Activated T-helper 9 cell treated with anti-CD3 and anti-CD28 coated beads, Interleukin-2, amount 50 U/mL, for 16 hours (primary cell): ENCODE results near the gene PTPRS.
"Not testable (repeated sequence)": the region's sequence is repeated elsewhere in the genome, so short reads cannot be mapped to it uniquely, and the experiment has no call there.

Source experiments
- DNase-seq: peaks from one replicate; pipeline ENCODE4 v3.0.0-alpha.2; 2020; ENCODE audit warnings: low read depth

Gene PTPRS

DNA sequence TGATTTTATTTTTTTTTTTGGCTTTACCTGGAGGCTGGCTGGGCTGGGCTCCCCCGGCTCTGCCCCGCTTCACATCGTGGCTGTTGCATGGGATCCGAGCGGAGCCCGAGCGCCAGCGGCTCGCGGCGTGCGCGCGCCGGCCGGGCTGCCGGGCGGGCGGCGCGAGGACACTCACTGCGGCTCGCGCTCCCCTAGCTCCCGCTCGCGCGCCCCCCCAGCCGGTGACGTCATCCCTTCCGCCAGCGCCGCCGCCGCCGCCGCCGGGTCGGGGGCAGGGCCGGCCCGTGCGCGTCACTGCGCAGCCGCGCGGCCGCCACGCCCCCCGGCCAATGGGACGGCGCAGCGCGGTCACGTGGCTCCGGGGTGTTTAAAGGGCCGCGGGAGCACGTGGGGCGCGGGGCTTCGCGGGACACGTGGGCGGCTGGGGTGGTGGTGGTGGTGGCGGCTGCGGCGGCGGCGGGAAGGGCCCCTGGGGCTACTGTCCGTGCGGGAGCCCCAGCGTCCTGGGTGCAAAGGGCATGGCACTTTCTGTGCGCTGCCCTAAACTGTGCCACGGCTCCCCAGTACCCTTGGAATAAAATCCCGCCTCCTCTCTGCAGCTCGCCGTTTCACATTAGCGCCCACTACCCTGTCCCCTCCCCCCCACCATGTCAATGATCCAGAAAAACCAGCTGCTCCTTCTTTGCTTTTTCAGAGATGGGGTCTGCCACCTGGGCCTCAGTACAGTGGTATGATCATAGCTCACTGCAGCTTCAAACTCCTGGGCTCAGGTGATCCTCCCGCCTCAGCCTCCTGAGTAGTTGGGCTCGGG lies at the start of gene PTPRS:
Gene PTPRS, minus strand, starts transcription at position 176 of the 811 bp plus-strand sequence. CDS start 54,672 bp downstream, outside the sequence.
- peak; percentile 31 for DNase-seq

DNA sequence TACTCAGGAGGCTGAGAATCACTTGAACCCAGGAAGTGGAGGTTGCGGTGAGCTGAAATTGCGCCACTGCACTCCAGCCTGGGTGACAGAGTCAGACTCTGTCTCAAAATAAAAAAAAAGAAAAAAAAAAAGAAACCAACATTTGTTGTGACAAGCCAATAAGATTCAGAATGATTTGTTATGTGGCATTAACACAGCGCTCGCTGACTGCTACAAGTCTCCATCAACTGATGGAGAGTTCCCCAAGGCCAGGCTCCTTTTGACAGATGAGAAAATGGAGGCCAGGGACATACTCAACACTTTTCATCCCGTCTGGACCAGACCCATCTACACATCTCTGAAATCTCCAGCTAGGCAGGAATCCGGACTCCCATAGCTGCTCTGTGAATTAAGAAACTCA lies 48.7 kb upstream of the PTPRS start:
- DNase-seq = no peak

DNA sequence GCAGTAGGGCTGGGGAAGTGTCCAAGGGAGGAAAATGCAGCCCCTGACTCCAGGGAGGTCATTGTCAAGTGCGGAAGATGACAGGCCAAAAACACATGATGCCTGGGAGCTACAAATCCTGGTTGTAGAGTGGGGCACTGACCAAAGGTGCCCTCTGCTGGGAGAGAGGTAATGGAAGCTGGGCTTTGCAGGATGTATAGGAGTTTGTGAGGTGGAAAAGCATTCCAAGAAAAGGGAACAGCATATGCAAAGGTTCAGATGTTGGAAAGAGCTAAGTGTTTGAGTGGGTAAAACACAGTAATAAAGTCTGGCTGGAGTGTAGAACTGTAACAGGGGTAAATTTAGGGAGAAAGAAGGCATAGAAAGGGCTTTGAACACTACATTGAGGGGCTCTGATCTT lies 46.9 kb upstream of the PTPRS start:
- DNase-seq = no peak

DNA sequence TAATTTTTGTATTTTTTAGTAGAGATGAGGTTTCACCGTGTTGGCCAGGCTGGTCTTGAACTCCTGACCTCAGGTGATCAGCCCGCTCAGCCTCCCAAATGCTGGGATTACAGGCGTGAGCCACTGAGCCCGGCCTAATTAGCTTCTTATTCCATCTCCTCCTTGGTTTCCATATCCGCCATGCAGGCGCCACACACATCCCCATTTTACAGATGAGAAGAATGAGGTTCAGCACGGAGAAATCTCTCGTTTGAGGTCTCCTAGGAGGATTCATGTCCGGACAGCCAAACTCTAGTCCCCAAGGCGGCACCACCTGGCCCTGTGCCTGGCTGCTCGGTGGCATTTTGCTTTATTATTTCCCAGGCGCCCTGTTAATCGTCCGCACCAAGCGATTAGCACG lies 46.2 kb upstream of the PTPRS start:
- no peak for DNase-seq

DNA sequence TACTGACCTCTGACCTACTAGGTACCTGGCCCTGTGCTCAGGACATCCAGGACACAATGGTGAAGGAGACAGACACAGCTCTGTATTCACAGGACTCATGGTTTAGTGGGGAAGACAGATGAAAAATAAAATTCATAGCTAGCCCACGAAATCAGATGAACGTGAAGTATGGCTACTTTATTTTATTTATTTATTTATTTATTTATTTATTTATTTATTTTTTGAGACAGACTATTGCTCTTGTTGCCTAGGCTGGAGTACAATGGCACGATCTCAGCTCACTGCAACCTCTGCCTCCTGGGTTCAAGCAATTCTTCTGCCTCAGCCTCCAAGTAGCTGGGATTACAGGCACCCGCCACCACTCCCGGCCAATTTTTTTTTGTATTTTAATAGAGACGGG lies 40.6 kb upstream of the PTPRS start:
- not testable (repeated sequence) for DNase-seq

DNA sequence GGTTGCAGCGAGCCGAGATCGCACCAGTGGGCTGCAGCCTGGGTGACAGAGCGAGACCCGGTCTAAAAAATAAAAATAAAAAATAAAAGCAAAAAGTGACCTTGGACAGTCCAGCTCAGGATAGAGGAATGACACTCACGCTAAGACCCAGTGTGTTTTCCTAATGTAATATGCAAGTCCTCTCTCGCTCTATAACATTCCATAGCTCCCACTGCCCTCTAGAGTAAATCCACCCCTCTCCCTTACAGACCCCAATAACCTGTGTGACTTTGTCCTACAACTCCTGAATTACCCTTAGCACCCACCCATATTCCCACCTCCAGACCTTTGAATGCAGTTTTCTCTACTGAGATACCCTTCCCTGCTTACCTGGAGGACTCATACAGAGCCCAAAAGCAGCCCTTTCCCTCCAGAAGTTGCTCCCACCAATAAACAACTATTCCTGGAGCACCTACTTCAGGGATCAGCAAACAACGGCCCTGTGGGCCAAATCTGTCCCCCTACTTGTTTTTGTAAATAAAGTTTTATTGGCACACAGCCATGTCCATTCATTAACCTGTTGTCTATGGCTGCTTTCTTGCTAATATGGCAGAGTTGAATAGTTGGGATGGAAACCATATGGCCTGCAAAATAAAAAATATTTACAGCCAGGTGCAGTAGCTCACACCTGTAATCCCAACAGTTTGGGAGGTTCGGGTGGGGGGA lies 39.8 kb upstream of the PTPRS start:
- no peak for DNase-seq

DNA sequence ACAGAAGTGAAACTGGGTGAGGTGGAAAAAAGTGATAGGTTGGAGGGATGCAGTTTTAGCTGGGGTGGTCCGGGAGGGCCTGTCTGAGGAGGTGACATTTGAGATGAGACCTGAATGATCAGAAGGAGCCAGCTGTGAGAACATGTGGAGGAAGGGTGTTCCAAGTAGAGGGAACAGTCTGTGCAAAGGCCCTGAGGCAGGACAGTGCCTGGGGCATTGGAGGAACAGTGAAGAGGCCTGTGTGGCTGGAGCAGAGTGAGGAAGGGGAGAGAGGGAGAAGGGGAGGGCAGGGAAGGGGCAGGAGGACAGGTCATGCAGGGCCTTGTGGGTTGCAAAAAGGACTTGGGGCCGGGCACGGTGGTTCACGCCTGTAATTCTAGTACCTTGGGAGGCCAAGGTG lies 36.3 kb upstream of the PTPRS start:
- no peak for DNase-seq

DNA sequence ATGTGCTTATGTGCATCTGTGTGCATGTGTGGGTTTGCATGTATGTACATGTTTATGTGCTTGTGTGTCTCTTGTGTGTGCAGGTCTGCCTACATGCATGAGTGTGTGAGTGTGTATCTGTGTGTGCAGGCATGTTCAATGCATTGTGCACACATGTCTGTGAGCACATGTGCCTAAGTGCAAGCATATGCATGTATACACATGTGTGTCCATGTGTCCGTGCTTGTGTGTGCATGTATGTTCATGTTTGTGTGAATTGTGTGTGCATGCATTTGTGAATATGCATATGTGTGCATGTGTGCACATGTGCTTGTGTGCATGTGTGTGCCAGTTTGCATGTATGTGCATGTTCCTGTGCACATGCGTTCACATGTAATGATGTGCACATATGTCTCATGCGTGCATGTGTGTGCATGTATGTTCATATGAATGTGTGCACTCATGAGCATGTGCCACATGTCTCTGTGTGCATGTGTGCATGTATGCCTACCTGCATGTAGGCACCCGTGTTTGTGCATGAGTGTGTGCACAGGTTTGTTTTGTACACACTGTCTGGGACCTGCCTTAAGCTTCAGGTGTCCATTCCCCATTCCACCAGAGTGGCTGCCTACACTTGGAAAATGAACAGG lies 32.1 kb upstream of the PTPRS start:
- no peak for DNase-seq

DNA sequence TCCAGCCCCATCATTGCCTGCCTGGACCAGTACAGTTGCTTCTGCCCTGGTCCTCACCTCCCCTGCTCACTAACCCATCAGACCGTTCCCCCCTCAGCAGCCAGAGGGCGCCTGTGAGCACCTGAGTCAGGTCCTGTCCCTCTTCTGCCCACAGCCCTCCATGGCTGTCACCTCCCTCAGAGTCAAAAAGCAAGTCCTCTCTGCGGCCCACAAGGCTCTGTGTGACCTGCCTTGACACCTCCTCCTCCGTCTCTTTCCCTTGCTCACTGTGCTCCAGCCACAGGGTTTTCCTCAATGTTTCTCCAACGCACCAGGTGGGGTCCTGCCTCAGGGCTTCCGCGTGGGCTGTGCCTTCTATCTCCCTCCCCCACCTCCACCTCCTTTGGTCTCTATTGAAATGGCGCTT lies 29.4 kb upstream of the PTPRS start:
- peak; percentile 5 for DNase-seq

DNA sequence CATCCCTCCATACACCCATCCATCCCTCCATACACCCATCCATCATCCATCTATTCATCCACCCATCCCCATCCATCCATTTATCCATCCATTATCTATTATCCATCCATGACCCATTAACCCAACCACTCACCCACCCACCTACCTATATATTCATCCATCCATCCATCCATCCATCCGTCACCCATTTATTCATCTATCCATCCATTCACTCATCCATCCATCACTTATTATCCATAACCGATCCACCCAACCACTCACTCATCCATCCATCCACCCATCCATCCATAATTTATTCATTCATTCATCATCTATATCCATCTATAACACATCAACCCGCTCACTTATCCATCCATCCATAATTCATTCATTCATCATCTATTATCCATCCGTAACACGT lies 28.7 kb upstream of the PTPRS start:
- DNase-seq = no peak

DNA sequence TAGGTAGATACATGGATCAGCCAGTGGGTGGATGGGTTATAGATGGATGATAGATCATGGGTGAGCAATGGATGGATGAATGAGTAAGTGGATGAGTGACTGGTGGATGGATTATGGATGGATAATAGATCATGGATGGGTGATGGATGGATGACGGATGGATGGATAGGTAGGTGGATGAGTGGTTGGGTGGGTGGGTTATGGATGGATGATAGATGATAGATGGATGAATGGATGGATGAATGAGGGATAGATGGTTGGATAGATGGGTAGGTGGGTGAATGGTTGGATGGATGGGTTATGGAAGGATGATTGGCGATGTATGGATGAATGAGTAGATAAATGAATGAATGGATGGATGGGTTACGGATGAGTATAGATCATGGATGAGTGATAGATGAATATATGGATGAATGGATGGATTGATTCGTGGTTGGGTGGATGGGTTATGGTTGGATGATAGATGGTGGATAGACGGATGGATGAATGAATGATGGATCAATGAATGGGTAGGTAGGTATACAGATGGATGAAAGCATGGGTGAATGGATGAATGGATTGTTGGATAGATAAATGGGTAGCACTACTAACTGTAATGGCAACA lies 27.0 kb upstream of the PTPRS start:
- no peak for DNase-seq

DNA sequence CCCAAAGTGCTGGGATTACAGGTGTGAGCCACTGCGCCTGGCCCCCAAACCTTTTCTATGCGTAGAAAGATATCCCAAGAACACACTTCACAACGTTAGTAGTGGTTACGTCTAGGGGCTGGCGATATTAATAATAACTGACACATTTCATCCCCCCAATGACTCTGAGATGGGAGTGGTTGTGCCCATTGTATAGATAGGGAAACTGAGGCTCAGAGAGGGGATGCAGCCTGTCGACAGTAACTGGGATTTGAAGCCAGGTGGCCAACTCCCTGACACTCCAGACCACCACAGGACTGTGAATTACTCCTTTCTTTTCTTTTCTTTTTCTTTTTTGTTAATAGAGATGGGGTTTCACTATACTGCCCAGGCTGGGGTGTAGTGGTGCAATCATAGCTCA lies 25.3 kb upstream of the PTPRS start:
- no peak for DNase-seq

DNA sequence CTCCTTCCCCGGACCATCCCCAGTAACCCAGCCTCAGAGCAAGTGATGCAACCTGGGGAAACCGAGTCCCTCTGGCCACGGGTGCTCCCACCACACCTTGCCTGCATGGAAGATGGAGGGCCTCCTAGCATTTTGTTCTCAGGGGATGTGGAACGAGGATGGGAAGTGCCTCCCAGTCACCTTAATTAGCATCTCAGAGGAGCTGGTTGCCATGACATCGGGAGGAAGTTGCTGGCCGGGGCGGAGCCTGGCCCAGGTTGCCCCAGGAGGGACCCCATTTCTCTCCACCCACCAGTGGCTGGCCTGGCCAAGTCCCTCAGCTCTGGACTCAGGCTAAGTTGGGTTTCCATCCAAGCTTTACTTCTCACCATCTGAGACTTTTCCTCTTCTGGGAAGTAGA lies 24.1 kb upstream of the PTPRS start:
- no peak for DNase-seq

DNA sequence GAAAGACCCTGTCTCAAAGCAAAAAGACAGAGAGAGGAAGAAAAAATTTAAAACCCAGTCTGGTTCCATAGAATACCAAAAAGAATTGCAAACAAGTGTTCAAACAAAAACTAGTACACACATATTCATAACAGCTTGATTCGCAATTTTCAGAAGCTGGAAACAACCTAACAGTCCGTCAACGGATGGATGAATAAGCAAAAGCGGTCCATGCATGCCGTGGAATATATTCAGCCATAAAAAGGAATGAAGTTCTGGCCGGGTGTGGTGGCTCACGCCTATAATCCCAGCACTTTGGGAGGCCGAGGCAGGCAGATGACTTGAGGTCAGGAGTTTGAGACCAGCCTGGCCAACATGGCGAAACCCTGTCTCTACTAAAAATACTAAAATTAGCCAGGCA lies 21.2 kb upstream of the PTPRS start:
- DNase-seq = not testable (repeated sequence)

DNA sequence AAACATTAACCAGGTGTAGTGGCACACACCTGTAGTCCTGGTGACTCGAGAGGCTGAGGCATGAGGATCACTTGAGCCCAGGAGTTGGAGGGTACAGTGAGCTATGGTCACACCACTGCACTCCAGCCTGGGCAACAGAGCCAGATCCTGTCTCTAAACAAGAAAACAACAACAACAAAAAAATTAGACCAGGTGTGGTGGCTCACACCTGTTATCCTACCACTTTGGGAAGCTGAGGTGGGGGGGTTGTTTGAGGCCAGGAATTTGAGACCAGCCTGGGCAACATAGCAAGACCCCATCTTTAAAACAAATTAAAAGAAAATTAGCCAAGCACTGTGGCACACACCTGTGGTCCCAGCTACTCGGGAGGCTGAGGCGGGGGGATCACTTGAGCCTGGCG lies 20.8 kb upstream of the PTPRS start:
- DNase-seq = no peak

DNA sequence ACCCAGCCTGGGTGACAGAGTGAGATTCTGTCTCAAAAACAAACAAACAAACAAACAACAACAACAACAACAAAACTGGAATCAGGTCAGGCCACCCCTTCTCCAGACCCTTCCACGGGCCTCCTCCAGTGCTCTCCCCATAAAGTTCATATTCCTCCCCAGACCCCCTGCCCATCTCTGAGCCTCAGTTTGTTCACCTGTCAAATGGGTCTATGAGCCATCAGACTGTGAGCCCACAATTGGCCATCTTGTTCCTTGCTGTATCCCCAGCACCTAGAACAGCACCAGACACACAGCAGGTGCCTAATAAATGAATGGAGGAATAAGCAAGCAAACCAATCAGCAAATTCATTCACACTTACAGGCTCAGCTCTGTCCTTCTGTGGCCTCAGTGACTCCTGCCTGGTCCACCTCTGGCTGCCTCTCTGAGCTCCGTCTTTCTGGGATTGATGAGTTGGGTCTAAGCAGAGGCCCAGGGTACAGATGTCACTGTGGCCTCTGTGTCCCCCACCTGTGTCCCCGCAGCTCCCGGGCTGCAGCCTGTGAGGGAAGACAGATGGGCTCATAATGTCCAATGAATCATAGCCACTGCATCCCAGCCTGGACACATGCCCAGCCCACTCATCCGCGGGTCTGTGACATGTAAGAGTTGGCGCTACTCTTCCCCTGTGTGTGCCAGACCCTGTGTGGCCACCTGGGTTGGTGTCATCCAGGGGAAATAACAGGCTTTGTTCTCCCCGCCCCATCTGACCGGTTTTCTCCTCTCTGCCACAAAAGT lies 19.6 kb upstream of the PTPRS start:
- no peak for DNase-seq

DNA sequence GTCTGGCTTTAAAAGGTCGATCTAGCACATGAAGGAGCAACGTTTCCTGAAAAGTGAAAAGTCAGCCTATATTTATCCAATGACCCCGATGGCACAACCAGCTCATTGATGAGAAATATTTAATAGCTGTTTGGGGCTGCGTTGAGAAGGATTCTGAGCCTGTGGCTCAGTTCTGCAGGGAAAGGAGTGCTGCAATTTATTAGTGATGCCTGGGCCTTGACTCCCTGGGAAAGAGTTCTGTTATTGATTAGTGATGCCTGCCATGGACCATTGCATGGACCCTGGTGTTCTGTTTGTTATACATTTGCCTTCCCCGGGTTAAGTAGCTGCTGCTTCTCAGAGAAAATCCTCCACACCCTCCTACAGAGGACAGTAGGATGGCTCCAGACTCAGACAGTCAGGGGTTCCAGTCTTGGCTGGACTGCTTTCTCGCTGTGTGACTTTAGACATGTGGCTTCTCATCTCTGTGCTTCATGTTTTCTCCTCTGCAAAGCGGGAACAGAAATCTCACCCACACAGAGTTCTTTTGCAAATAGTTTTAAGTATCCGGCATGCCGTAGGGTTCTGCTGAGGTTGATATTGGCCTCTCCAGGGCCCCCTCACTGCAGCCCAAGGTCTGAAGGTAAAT lies 17.7 kb upstream of the PTPRS start:
- no peak for DNase-seq

DNA sequence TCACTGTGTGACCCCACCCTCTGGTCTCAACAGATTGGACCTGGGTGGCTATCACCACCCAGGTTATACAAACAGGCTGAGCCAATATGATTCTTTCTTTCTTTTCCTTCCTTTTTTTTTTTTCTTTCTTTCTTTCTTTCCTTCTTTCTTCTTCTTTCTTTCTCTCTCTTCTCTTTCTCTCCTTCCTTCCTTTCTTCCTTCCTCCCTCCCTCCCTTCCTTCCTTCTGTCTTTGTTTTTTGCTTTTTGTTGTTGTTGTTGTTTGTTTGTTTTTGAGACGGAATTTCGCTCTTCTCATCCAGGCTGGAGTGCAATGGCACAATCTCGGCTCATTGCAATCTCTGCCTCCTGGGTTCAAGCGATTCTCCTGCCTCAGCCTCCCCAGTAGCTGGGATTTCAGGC lies 17.0 kb upstream of the PTPRS start:
- DNase-seq = no peak

DNA sequence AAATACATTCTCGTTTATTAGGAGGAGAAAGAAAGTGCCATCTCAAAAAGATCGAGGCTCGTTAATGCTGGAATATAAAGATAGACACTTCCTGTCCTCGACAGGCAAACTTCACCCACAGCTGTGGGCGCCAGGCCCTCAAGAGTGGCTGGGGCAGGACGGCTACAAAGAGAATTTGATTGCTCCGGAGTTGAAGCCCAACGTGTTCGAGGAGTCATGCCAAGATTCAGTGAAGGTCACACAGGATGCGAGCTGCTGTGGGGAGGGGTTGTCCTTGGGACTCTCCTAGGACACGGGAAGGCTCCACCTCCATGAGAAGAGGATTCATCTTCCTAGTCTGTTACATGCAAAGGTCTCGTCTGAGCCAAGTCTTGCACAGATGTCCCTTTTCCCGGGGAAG lies 16.3 kb upstream of the PTPRS start:
- DNase-seq = no peak

DNA sequence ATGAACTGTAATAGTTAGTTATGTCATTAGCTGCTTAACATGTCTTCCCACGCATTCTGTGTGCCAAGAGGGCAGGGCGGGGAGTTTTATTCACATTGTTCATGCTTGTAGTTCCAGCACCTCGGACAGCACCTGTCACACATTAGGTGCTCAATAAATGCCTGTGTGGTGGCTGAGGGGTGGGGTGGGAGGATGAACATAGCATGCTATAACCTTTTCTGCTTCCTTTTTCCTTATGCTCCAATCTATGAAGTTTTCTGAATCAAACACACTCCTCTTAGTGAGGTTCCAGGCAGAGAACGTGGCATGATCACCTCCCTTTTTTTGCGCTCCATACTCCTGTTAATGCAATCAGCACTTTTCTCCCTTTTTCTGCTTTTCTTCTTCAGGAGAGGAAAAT lies 15.8 kb upstream of the PTPRS start:
- DNase-seq = no peak

DNA sequence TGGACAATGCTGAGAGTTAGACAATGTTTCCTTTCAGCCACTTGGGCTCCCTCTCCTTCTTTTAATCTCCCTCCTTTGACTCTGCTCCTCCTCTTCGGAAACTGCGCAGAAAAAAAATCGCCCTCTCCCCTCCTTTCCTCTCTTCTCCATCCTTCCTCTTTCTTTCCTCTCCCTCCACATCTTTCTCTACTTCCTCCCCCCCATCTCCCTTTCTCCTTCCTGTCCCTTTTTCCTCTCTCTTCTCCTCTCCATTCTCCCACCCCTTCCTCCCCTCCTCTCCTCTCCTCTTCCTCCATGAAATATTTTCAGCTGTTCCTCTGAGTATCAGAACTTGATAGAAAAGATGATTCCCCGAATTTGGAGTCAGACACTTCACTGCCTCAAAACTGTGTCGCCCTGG lies 15.1 kb upstream of the PTPRS start:
- no peak for DNase-seq

DNA sequence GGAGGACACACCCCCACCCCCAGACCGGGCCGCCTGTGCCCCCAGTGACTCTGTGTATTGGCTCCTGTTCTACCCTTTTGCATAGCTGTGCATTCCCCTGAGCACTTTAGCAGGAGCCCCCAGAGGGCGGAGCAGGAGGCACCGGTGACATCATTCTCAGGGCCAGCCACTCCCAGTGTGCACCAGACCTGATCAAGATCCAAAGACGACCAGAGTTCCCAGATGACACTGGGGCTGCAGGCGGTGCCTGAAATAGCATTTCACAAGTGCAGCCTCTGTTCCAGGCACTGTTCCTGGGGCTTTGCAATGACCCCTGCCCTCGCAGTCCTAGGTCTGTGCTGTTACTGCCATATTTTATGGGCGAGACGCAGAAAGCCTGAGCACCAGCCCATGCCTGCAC lies 14.5 kb upstream of the PTPRS start:
- no peak for DNase-seq
